GM12801 (cell line): ENCODE measurements around the gene KLHL30.

Experiments
- TF ChIP-seq, protein P1 (sequence below): IDR thresholded peaks from one replicate; pipeline ENCODE4 v1.5.1; 2011; ENCODE audit warnings: control low read depth; ENCODE audit not compliant: insufficient read length; ENCODE audit errors: extremely low read depth

Gene KLHL30

DNA sequence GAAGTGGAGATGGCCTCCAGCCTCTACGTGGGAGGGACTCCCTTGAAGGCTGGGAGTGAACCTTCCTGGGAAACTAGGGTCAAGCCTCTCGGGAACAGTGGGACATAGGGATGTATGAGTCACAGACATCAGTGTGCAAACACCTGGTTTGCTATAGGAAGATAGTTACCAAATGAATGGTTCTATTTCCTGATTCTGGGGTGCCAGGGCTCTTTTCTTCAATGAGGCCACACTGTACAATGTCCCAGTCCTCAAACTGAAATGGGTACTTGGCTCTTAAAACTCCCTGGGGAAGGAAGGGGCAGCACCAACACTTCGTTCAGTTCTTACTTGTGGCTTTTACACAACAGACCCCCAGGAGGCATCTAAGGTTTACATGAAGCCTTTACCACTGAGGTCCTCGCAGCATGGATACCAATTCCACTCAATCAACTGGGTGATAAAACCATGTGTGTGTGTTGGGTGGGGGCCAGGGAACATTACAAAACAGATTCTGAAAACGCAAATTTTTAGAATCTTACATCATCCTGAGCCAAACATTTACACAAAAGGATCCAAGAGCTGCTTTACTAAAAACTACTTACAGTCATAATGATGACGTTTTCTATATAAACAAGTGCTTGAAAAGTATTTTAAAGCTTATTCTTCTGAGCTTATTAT is 30.7 kb downstream of the KLHL30 start:
- TF ChIP-seq, protein P1, sequence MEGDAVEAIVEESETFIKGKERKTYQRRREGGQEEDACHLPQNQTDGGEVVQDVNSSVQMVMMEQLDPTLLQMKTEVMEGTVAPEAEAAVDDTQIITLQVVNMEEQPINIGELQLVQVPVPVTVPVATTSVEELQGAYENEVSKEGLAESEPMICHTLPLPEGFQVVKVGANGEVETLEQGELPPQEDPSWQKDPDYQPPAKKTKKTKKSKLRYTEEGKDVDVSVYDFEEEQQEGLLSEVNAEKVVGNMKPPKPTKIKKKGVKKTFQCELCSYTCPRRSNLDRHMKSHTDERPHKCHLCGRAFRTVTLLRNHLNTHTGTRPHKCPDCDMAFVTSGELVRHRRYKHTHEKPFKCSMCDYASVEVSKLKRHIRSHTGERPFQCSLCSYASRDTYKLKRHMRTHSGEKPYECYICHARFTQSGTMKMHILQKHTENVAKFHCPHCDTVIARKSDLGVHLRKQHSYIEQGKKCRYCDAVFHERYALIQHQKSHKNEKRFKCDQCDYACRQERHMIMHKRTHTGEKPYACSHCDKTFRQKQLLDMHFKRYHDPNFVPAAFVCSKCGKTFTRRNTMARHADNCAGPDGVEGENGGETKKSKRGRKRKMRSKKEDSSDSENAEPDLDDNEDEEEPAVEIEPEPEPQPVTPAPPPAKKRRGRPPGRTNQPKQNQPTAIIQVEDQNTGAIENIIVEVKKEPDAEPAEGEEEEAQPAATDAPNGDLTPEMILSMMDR: no peak

DNA sequence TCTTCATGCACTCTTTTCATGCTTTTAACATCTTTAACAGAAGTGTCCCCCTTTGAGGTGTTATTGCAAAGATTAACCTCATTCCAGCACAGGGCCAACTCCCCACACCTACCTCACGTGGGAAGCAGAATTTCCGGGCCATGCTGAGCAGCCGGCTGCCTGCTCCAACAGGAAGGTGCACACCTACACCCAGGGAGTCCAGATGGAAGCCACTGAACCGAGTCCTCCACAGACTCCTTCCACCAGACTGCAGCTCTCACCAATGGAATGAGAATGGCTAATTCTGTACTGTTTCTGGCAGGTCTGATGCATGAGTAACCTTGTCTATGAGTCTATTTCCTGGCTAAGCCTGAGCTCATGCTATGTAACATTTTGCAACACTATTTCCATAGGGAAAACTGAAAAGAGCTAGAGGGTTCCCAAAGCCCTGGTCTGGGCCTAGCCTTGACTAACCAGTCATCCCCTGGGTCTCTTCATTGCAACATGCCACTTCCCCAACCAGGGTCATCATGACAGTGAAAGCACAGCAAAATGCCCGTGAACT is 31.3 kb downstream of the KLHL30 start:
- TF ChIP-seq, protein P1: no peak

DNA sequence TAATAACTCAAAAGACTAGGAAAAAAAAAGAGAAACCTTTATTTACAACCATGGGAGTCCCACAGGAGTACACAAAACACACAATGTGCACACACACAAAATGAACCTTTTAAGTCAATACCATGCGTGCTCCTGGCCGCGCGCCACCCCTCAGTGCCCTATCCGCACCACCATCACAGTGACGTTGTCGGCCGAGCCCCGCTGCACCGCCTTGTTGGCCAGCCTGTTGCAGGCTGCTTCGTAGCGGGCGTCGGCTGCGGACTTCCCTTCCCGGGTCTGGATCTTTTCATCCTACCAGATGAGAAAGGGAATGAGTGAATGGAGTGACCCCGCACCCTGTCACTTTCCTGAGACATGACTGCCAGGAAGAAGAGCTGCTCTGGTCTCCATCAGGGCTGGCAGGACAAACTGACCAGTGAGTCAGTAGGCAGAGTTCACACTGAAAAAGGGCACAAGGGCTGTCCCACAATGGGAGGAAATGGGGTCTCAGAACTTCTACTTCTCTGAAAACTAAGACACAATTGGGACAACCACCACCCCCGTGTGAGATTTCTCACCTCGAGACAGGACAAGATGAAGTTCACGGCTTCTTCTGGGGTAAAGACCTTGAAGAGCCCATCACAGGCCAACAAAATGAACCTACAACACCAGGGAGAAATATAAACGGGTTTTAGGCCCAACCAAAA is 32.1 kb downstream of the KLHL30 start:
- TF ChIP-seq, protein P1: no peak

DNA sequence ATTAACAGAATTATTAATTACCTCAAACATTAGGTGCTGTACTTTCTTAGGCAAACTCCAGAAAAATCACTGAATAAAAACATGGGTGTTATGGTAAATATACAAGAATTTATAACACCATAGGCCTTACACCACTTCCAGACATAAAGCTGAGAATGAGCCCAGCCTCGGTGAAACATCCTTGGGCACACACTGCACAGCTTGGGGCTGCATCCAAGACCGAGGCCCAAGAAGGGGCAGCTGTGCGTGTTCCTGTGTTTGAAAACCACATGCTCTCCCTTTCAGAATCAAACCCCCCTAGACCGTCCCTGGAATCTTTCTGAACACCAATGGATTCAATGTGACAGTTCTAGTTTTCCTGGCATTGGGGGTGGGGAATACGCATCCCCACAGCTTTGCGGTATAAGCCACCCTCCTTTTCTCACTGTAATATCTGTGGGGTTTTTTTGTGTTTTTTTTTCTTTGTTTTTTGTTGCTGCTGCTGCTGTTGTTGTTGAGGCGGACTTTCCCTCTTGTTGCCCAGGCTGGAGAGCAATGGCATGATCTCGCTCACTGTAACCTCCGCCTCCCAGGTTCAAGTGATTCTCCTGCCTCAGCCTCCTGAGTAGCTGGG is 33.2 kb downstream of the KLHL30 start:
- TF ChIP-seq, protein P1: no peak

DNA sequence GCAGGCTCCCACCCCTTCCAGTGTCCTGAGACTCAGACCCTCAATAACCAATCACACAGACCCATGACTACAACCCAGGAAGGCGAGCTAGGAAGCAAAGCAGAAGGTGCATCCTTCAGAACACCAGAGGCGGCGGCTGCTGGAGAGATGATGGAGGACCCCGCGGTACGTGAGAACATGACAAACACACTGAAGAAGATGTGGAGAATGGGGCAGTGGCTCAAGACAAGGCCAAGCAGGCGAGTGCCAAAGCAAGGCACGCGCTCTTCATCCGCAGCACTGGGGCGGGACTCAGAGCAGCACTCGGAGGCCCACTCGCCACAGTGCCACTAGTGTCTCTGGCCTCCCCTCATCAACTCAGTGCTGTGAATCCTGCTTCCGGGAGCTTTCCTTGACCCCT is 34.0 kb downstream of the KLHL30 start:
- TF ChIP-seq, protein P1: no peak

DNA sequence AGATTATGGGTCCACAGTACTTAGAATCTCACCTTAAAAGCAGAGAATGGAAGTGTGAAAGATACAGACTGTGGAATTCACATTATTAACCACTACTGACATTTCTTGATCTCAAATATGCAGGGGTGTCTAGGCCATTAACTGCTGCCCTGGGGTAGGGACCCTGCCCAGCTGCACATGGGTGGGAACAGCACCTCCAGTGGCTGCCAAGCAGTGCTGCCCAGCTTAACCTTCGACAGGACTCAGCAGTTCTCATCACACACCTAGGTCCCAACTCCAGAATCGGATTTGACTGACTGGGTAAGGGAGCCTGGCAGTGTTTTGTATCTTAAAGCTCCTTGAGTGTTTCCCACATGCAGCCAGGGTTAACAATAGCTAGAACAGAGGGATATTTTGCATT is 35.2 kb downstream of the KLHL30 start:
- TF ChIP-seq, protein P1: no peak

DNA sequence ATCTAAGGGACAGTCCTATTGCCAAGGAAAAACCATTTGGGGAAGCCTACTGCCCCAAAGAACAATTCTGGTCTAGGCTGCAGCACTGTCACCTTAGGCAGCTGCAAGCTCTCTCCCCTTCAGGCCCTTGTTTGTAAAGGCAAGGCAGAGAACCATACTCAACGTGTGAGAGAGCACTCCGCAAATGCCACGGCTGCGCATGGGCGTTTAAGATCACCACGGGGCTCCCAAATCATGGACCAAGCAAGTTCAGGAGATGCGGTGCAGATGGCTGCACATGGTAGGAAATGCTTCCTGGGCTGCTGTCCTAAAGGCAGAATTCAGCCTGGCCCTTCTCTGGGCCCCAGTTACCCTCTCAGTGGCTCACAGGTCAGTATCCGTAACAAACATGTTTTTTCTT is 35.8 kb downstream of the KLHL30 start:
- TF ChIP-seq, protein P1: no peak
